Right lobe of liver (tissue), 4 donors: ENCODE data around the gene TAP2.

ENCODE experiments used
- POLR2A ChIP-seq: fragments of 450-650 bp; IDR thresholded peaks from one replicate; pipeline ENCODE4 v1.6.1; 2017; ENCODE audit warnings: antibody characterized with exemption, mild to moderate bottlenecking
- TF ChIP-seq, protein P1 (sequence below), 4 donors: fragments of 200-600 bp in 3 of 4; fragments of 450-650 bp in 1 of 4; IDR thresholded peaks; one replicate each; pipeline versions ENCODE4 v1.5.1 to v1.8.0; 2016 to 2022; ENCODE audit warnings: antibody characterized with exemption in 4 of 4, mild to moderate bottlenecking in 2 of 4
- donor health status: DM: no; HTN: no; CAD: no.
- donor health status: DM: no; HTN: no; CAD: no.
- donor health status: DM: no; HTN: yes; CAD: no.

DNA sequence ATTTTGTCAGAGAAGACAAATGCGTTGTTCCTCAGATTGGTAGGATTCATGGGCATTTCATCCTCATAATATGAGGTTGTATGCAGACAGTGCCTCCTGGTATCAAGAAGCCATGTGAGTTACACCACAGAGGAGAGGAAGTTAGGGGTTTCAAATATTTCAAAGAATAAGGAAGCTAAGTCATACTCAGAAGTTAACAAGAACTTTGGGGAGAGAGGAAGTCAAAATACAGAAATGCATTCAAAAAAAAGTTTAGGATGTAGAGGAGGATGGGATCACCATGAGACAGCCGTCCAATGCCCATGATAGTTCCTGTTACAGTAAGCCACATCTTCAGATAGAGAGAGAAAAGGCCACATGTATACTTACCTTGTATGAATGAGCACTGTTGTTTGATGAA, 44.0 kb downstream of the TAP2 start:
- TF ChIP-seq, protein P1, sequence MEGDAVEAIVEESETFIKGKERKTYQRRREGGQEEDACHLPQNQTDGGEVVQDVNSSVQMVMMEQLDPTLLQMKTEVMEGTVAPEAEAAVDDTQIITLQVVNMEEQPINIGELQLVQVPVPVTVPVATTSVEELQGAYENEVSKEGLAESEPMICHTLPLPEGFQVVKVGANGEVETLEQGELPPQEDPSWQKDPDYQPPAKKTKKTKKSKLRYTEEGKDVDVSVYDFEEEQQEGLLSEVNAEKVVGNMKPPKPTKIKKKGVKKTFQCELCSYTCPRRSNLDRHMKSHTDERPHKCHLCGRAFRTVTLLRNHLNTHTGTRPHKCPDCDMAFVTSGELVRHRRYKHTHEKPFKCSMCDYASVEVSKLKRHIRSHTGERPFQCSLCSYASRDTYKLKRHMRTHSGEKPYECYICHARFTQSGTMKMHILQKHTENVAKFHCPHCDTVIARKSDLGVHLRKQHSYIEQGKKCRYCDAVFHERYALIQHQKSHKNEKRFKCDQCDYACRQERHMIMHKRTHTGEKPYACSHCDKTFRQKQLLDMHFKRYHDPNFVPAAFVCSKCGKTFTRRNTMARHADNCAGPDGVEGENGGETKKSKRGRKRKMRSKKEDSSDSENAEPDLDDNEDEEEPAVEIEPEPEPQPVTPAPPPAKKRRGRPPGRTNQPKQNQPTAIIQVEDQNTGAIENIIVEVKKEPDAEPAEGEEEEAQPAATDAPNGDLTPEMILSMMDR (IDR thresholded peaks at IDR 0.05): no peak
- TF ChIP-seq POLR2A: no peak
